Stimulated activated naive CD4-positive, alpha-beta T cell (primary cell): Measurements from ENCODE around the gene SURF4.
"Not testable (repeated sequence)": the region's sequence is repeated elsewhere in the genome, so short reads cannot be mapped to it uniquely, and the experiment has no call there.

ENCODE experiments used
- DNase-seq, 6 experiments: peaks; one replicate each; lab custom pipeline; 2025; lab: John Stamatoyannopoulos, UW

Gene SURF4

DNA sequence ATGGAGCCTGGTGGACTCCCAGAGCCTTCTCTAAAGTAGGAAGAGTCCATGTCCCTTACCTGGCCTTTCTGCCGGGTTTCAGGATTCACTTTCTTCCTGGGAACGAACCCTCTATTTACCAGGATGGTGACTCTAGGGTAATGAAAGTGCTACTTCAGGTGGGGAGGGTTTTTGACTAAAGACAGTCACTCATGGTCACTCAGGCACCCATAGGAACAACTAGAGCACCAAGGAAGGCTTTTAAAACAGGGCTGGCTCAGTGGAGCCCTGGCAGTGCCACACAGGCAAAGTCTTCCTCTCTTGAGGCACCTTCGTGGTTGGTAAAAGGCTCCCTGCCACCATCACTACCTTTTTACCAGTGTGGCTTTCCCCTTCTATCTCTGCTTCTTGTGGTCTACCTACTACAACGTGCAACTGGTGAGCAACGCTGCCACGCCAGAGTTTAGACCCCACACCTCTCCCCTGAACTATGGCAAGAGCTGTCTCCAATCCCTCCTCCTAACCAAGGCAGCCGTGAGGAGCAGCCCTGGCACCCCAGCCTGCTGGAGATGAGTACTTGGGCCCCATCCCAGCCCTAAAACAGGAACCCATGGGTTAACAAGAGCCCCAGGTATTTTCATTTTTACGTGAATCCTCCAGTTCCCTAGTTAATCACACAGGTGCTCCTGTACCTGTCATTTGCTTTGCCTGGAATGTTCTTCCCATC is 23.1 kb downstream of the SURF4 start:
- no peak for DNase-seq

DNA sequence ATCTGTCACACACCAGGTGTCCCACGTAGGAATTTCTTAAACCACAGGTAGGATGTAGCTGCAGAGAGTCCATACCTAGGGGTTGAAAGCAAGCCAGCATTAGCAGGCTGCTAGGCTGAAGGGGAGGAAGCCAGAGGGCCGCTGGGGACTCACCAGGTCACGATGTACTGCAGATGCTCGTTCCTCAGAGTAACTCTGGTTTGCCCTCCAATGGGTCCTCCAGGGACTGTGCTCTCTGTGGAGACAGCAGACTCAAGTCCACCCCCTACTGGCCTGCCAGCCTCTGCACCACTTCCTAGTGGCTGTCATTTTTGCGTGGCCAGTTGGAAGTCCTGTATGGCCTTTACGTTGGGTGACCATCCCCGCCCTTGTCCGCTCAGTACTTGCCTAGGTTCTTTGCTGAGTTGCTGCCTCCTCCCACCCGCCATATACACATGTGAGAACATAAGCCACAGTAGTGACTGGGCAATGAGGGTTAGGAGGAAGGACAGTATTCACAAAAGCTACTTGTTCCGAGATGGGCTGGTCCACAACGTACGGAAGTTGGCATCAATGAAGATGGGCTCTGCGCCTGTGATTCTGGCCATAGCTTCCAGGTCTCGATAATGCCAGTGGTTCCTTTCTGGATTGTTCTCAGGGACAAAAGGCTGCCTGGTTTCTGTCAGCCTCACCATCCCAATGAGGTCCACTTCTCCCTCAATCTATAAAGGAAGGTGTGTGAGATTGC is 23.8 kb downstream of the SURF4 start:
- DNase-seq, result peak in 1 of 6 experiments; percentile 11

- DNase-seq, result no peak
Measured at GRCh38 chr9:133351526-133351907, 24.3 kb downstream of the SURF4 start.

DNA sequence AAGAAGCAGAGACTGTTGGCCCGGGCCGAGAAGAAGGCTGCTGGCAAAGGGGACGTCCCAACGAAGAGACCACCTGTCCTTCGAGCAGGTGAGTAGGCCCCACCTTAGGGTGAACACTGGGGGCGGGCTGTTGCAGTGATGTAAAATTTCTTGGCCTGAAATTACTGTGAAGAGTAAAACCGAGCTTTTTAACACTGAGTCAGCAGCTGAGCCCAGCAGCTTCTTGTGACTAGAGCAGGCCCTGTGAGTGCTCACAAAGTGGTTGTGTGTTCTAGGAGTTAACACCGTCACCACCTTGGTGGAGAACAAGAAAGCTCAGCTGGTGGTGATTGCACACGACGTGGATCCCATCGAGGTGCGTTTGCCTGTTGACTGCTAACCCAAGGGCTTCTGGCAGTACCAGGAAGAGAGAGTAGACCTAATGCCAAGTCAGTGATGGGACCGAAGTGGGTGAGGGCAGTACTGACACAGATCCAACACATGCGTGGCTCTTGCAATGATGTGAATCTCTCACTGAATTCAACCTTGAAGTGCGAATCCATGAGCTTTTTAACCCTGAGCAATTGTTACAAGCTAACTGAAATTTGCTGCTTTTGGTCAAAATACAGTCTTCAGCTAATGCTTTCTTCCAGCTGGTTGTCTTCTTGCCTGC is 25.8 kb downstream of the SURF4 start:
- no peak for DNase-seq

GRCh38 chr9:133348718-133349573 is 26.9 kb downstream of the SURF4 start:
- no peak for DNase-seq

GRCh38 chr9:133347985-133348717 is 27.7 kb downstream of the SURF4 start, which contains the start of the genes MED22 and RPL7A:
TSS of gene MED22 (minus strand) at chr9:133348131. CDS start at chr9:133346662, 1,469 bp downstream.
TSS of gene RPL7A (plus strand) at chr9:133348218. CDS start at chr9:133348244, 26 bp downstream.
- DNase-seq, result peak; percentile 85 to 92 (median 90)

DNA sequence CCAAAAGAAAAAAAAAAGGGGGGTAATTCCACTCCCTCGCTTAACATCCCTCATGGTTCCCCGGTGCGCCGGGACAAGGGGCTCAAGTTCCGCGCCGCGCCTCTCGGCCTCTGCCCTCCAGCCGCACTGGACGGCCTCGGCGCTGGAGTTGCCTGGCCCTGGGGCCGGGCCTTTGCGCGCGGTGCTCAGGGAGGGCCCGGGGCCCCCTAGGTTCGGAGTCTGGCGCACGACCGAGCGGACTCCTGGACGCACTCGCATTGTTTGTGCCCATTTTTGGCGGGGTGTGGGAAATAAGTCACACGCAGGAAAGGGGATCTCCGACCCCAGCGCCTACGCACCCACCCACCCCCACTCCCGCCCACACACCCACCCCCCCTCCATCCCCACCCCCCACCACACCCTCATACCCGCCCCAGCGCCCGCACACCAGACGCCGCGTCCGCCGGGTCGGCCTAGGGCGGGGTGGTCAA is 28.3 kb downstream of the SURF4 start:
- DNase-seq, result peak in 5 of 6 experiments; percentile 39 to 67 (median 59)

GRCh38 chr9:133346021-133346785 is 29.7 kb downstream of the SURF4 start:
- DNase-seq, result no peak

- DNase-seq, result no peak
Measured at GRCh38 chr9:133345596-133345995, 30.3 kb downstream of the SURF4 start.

DNA sequence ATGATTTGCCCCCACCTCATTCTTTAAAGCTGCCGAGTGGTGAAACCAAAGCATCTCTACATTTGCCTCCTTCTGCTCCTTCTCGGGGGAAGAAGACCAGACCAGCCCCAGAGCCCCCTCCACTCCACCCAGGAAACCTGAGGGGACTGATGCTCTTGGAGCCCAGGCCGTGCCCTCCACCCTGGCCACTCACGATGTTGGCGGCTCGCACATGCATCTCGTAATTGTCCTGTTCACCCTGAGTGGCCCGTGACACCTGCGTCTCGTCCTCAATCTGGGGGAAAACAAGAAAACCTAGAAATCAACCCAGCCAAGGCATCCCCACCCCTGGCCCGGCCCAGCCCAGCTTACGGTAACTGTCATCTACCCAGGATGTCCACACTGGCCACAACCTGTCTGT is 30.9 kb downstream of the SURF4 start:
- no peak for DNase-seq

GRCh38 chr9:133344071-133344470 is 31.8 kb downstream of the SURF4 start:
- no peak for DNase-seq

DNA sequence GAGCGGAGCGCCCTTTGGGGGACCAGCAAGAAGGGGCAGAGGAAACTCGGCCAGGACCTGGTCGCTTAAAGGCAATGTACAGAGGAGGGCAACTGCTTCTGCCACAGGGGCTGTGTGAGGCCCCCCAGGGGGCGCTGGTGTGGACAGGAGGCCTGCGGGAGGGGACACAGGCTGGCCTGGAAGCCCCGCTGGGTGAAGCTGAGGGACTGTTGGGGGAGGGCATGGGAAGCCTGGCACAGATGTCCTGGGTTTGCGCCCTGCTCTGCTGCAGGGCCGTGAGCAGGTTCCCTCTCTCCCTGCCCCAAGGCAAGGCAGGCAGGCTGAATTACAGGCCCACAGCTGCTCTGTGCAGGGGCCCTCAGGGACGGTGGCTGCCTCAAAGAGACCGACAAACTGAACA is 33.3 kb downstream of the SURF4 start:
- DNase-seq, result no peak

DNA sequence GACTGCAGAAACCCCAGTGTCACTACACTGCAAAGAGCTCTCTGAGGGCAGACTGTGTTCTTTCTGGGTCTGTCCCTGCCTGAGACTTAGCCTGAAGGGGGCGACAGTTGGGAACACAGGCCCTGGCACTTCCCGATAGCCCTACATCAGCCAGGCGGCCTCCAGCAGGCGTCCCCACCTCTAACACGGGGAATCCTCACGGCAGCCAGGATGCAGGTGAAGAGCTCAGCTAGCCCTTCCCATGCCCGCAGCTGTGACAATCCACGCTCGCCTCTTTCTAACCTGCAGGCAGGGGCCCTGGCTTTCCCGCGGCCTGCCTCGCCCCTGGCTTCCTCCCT is 33.8 kb downstream of the SURF4 start:
- DNase-seq, result no peak

GRCh38 chr9:133341369-133342068 is 34.3 kb downstream of the SURF4 start:
- DNase-seq, result no peak

DNA sequence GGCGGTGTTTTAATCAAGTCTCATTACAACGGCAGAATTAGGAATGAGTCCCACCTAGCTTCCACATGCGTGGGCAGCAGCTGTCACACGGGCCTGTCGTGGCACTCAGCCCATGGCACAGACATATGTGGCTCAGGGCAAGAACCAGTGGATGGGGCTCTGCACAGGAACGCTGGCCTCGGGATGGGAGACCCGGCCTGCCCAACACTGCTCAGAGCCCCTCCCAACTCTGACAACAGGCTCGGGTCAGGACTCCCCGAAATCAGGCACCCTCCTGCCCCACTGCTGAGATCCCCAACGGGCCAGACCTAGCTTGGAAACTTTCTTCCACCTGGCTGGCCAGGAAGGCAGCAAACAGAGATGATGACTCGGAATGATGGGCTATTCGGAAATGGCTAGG is 34.9 kb downstream of the SURF4 start:
- no peak for DNase-seq

GRCh38 chr9:133340256-133340655 is 35.6 kb downstream of the SURF4 start:
- no peak for DNase-seq

DNA sequence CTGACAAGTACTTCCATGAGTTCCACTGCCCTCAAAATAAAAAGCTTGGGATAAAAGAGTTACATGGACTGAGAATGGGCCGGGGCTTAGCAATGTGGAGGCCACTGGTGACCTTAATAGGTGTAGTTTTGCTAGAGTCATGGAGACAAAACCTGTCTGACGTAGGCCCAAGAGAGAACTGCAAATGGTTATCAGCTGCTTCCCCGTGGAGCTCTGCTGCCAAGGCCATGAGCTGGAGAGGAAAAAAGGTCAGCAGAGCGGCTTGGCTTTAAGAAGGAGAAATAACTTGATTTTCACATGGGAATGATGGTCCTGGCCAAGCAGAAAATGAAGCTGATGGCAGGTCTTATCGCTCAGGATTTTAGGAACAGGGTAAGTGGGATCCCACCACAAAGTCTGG is 36.2 kb downstream of the SURF4 start:
- no peak for DNase-seq

GRCh38 chr9:133335924-133336811 is 39.7 kb downstream of the SURF4 start, which contains the start of gene SURF6:
TSS of gene SURF6 (minus strand) at chr9:133336188. CDS start at chr9:133336132, 56 bp downstream.
- DNase-seq, result peak; percentile 88 to 93 (median 90)

GRCh38 chr9:133334888-133335287 is 41.0 kb downstream of the SURF4 start:
- not testable (repeated sequence) for DNase-seq
